Aorta (tissue), 5 donors: Measurements from ENCODE around the gene FLYWCH2. TPM values are rescaled to one million over a fixed set of nuclear protein-coding genes. Genes with fewer than 3 reads are reported as not detected.

Source experiments
- ATAC-seq: fragments of 200-7000 bp; cut with Tn5 transposase; one replicate; pipeline ENCODE4 v1.9.1; 2022; ENCODE audit warnings: moderate library complexity; ENCODE audit not compliant: low FRiP score
- DNase-seq, 2 donors: peaks; one replicate each; pipeline ENCODE4 v3.0.0-alpha.2; 2020
- H3K27ac ChIP-seq, 2 donors: one replicate each; pipeline ENCODE4 v1.5.1; 2013; ENCODE audit warnings: low read length in 2 of 2, mild to moderate bottlenecking in 2 of 2, moderate library complexity in 2 of 2, control low read depth in 1 of 2, inconsistent platforms in 1 of 2, low read depth in 1 of 2
- H3K27me3 ChIP-seq, 2 donors: one replicate each; pipeline ENCODE4 v1.6.1; 2013; ENCODE audit warnings: control low read depth in 1 of 2, low read length in 1 of 2, mild to moderate bottlenecking in 1 of 2, moderate library complexity in 1 of 2; ENCODE audit not compliant: insufficient read depth in 2 of 2, control insufficient read depth in 1 of 2
- H3K36me3 ChIP-seq, 2 donors: one replicate each; pipeline ENCODE4 v1.6.1; 2013; ENCODE audit warnings: control low read depth in 1 of 2, low read length in 1 of 2, mild to moderate bottlenecking in 1 of 2; ENCODE audit not compliant: insufficient read depth in 2 of 2, control insufficient read depth in 1 of 2
- H3K4me1 ChIP-seq, 2 donors: one replicate each; pipeline ENCODE4 v1.6.1; 2013; ENCODE audit warnings: low read length in 2 of 2, control low read depth in 1 of 2, mild to moderate bottlenecking in 1 of 2, moderate library complexity in 1 of 2; ENCODE audit not compliant: insufficient read depth in 2 of 2, control insufficient read depth in 1 of 2
- H3K4me3 ChIP-seq, 2 donors: one replicate each; pipeline ENCODE4 v1.5.1; 2013; ENCODE audit warnings: low read length in 2 of 2, control low read depth in 1 of 2, mild to moderate bottlenecking in 1 of 2
- H3K9me3 ChIP-seq: one replicate; pipeline ENCODE4 v1.6.1; 2013; ENCODE audit warnings: mild to moderate bottlenecking, low read length; ENCODE audit not compliant: control insufficient read depth
- WGBS, 2 donors: extraction: QIAGEN DNeasy Blood & Tissue Kit; methylation state at CpG; one replicate each; pipeline ENCODE4 v1.1.7; 2013; 5-methylcytosine and 5-hydroxymethylcytosine counted together
- intact Hi-C, 2 donors: fragments of 100-400 bp; cut with DNase I; formaldehyde crosslinking; loops; one replicate each; pipeline versions ENCODE4 v1.14.2 to v1.15.0; 2022
- long read RNA-seq, 2 donors: library from polyadenylated mRNA; unstranded; transcript quantifications; one replicate each; pipeline ENCODE4 v2.0.0, GENCODE V29; 2020 to 2021
- polyA plus RNA-seq, 2 donors: library from polyadenylated mRNA; stranded (reverse); fragments of 200-250 nt; gene quantifications; one replicate each; pipeline ENCODE4 v1.2.3, GENCODE V29; 2013
- total RNA-seq, 2 donors: library from RNA; stranded (reverse); fragmentation: NEBNext Ultra II Directional; extraction: Animal tissue kit (Norgen Biotek cat#: 25700); gene quantifications; one replicate each; pipeline ENCODE4 v1.2.1, GENCODE V29; 2021
- donor health status: healthy with polysubstance abuse.
- donor health status: Bipolar disorder and iron deficiency.
- donor health status: DM: no; HTN: no; CAD: no.
- donor health status: DM: no; HTN: no; CAD: no.
- donor health status: DM: yes; HTN: yes; CAD: no.

The FLYWCH2 gene
- total RNA-seq, result 10 to 100 TPM; 11.5 to 14.6 TPM
- polyA plus RNA-seq, result 10 to 100 TPM; 18.8 to 32.6 TPM
- long read RNA-seq, donor 1, transcript FLYWCH2-202 (4 exons, 1,036 nt), result major isoform, 17 of 21 reads
- long read RNA-seq, donor 1, partial matches to known transcripts, result 1 of 21 reads
- long read RNA-seq, donor 1, other reads (novel, unspliced or antisense), result 3 of 21 reads
- long read RNA-seq, donor 2, transcript FLYWCH2-202 (4 exons, 1,036 nt), result major isoform, 7 of 9 reads
- long read RNA-seq, donor 2, partial matches to known transcripts, result 1 of 9 reads
- long read RNA-seq, donor 2, other reads (novel, unspliced or antisense), result 1 of 9 reads

GRCh38 chr16:2882650-2883457, at the start of gene FLYWCH2:
Gene FLYWCH2, plus strand, starts transcription at chr16:2883215. Its CDS starts 13,235 bp downstream, at chr16:2896450.
- Histone ChIP-seq H3K4me3 (peak within 1 kb of the TSS; percentile 66 to 83), H3K27me3 (no peaks in the 10 kb centered on the region), H3K27ac (peak within 1 kb of the TSS; percentile 8 to 72), H3K4me1 (no peaks in the 10 kb centered on the region), H3K9me3 (no peaks in the 10 kb centered on the region), H3K36me3 (no peaks in the 10 kb centered on the region)
- peak; percentile 99 to 100 for DNase-seq
- 0% methylated on average over 53 to 73 of the region's 73 CpGs for WGBS, 2 donors
- intact Hi-C loops, result loop anchor here in 1 of 2 donors (1.0 kb wide), 1 partner anchor 22 kb away; no protein-coding TSS in a partner anchor
- peak; percentile 98 for ATAC-seq

GRCh38 chr16:2833776-2834175, 49.2 kb upstream of the FLYWCH2 start:
- H3K9me3 ChIP-seq, result no peaks in the 10 kb centered on the region
- WGBS, 2 donors, result 69 to 74% methylated on average over 7 of the region's 7 CpGs
- DNase-seq (no peak), ATAC-seq (no peak)
- no peaks in the 10 kb centered on the region for H3K36me3 ChIP-seq
- H3K4me3 ChIP-seq, result no peak overlapping the region
- intact Hi-C loops, result no loop called here
- H3K27ac ChIP-seq, result no peak overlapping the region
- H3K27me3 ChIP-seq, result no peaks in the 10 kb centered on the region
- H3K4me1 ChIP-seq, result no peaks in the 10 kb centered on the region

GRCh38 chr16:2834968-2835367, 48.0 kb upstream of the FLYWCH2 start:
- H3K36me3 ChIP-seq, result no peaks in the 10 kb centered on the region
- DNase-seq, result no peak
- no peaks in the 10 kb centered on the region for H3K4me1 ChIP-seq
- intact Hi-C loops, result no loop called here
- ATAC-seq, result no peak
- no peak overlapping the region for H3K27ac ChIP-seq
- no peaks in the 10 kb centered on the region for H3K9me3 ChIP-seq
- 84 to 85% methylated on average over 3 of the region's 3 CpGs for WGBS, 2 donors
- H3K27me3 ChIP-seq, result no peaks in the 10 kb centered on the region
- no peak overlapping the region for H3K4me3 ChIP-seq

- 30 to 31% methylated on average over 22 of the region's 22 CpGs for WGBS, 2 donors
- H3K36me3 ChIP-seq, result no peaks in the 10 kb centered on the region
- ATAC-seq (no peak), DNase-seq (peak; percentile 70 to 73)
- H3K4me1 ChIP-seq, result no peaks in the 10 kb centered on the region
- no peaks in the 10 kb centered on the region for H3K9me3 ChIP-seq
- intact Hi-C loops, result no loop called here
- H3K4me3 ChIP-seq, result no peak overlapping the region
- no peak overlapping the region for H3K27ac ChIP-seq
- H3K27me3 ChIP-seq, result no peaks in the 10 kb centered on the region
These were observed 47.1 kb upstream of the FLYWCH2 start for GRCh38 chr16:2835638-2836493.

GRCh38 chr16:2836646-2837508, 46.1 kb upstream of the FLYWCH2 start:
- no peaks in the 10 kb centered on the region for H3K27me3 ChIP-seq
- no peak overlapping the region for H3K27ac ChIP-seq
- H3K4me3 ChIP-seq, result no peak overlapping the region
- intact Hi-C loops, result no loop called here
- H3K36me3 ChIP-seq, result no peaks in the 10 kb centered on the region
- DNase-seq (peak in 1 of 2 donors; percentile 24), ATAC-seq (no peak)
- H3K4me1 ChIP-seq, result no peaks in the 10 kb centered on the region
- WGBS, 2 donors, result 76 to 78% methylated on average over 13 of the region's 13 CpGs
- H3K9me3 ChIP-seq, result no peaks in the 10 kb centered on the region

GRCh38 chr16:2838928-2839327, 44.1 kb upstream of the FLYWCH2 start:
- H3K36me3 ChIP-seq, result no peaks in the 10 kb centered on the region
- DNase-seq (peak; percentile 66 to 85), ATAC-seq (peak; percentile 19)
- no peaks in the 10 kb centered on the region for H3K27me3 ChIP-seq
- no peak overlapping the region for H3K27ac ChIP-seq
- H3K4me1 ChIP-seq, result no peaks in the 10 kb centered on the region
- intact Hi-C loops, result no loop called here
- no peak overlapping the region for H3K4me3 ChIP-seq
- H3K9me3 ChIP-seq, result no peaks in the 10 kb centered on the region
- WGBS, 2 donors, result 3 to 4% methylated on average over 12 of the region's 12 CpGs

GRCh38 chr16:2839650-2840450, 43.2 kb upstream of the FLYWCH2 start:
- intact Hi-C loops, result no loop called here
- no peaks in the 10 kb centered on the region for H3K9me3 ChIP-seq
- H3K4me3 ChIP-seq, result no peak overlapping the region
- H3K27me3 ChIP-seq, result no peaks in the 10 kb centered on the region
- peak in 1 of 2 donors; percentile 63 for DNase-seq
- 84 to 89% methylated on average over 15 of the region's 15 CpGs for whole genome bisulfite sequencing, 2 donors
- no peak for ATAC-seq
- H3K27ac ChIP-seq, result no peak overlapping the region
- no peaks in the 10 kb centered on the region for H3K36me3 ChIP-seq
- H3K4me1 ChIP-seq, result no peaks in the 10 kb centered on the region
